GM18498 (cell line): ENCODE results near the gene RAF1.
"Not testable (repeated sequence)": the region's sequence is repeated elsewhere in the genome, so short reads cannot be mapped to it uniquely, and the experiment has no call there.

Experiments
- ATAC-seq: cut with Tn5 transposase; IDR thresholded peaks from one replicate; pipeline ENCODE4 v1.9.1; 2021; ENCODE audit warnings: mild to moderate bottlenecking, moderate library complexity; ENCODE audit not compliant: unreplicated experiment

RAF1 gene

DNA sequence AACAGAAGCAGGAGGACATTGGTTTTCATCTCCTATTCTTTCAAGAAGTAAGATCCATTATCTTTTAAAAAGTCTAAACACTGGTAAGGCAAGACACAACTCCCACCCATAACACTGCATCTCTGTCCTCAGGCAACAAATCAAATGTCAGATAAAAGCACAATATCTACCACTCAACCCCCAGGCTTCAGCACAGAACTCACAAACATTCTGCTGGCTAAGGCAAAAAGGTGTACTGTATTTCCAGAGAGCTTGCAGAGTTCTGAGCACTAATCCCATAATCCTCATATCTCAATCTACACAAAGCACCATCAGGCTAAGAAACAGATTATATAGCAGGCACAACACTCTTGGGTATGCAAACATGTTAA is 20.9 kb downstream of the RAF1 start:
- no peak for ATAC-seq

DNA sequence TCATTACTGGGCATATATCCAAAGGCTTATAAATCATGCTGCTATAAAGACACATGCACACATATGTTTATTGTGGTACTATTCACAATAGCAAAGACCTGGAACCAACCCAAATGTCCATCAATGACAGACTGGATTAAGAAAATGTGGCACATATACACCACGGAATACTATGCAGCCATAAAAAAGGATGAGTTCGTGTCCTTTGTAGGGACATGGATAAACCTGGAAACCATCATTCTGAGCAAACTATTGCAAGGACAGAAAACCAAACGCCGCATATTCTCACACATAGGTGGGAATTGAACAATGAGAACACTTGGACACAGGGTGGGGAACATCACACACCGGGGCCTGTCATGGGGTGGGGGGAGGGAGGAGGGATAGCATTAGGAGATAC is 23.1 kb downstream of the RAF1 start:
- ATAC-seq, result not testable (repeated sequence)

DNA sequence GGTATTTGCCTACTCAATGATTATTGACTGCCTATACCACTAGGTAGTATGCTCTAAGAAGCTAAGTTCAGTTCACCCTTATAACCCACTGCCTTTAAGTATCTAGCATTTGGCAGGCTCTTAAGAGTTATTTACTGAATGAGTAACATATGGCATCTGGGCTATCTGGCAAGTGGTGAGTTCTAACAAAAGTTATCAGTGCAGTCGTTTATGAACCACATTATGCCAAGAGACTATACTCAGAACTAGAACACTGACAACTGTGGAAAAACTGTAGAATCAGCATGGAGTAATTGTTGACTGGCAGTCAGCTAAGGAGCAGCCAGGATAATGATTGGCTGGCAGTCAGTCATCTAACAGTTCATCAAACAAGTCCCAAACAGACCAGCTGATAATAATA is 25.8 kb downstream of the RAF1 start:
- no peak for ATAC-seq

- ATAC-seq, result no peak
These were observed 30.8 kb downstream of the RAF1 start for GRCh38 chr3:12633108-12633507.

DNA sequence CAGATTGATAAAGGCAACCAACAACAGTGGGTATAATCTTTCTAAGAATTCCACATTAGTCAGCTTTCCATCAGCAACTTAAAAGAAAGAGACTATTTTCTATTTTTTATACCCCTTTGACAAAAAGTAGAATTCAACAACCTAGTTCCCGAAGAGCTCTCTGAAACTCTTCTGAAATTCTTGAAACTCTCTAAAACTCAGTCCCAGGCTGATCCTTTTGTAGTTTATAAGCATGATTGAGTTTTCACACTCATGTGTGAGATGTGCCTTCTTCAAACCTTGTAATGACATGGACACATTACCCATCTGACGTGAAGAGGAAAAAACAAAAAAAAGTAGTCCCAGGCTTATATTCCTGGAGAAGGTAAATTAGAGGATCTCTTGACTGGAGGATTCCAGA is 31.4 kb downstream of the RAF1 start:
- ATAC-seq, result no peak

DNA sequence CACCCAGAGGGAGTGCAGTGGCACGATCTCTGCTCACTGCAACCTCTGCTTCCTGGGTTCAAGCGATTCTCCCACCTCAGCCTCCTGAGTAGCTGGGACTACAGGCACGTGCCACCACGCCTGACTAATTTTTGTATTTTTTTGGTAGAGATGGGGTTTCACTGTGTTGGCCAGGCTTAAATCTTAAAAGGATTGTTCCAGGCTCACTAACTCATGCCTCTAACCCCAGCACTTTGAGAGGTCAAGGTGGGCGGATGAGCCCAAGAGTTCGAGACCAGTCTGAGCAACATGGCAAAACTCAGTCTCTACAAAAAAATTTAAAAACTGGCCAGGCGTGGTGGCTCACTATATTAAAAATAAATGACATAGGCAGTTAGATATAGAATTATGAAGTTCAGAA is 33.1 kb downstream of the RAF1 start:
- not testable (repeated sequence) for ATAC-seq

- ATAC-seq, result no peak
These were observed 33.6 kb downstream of the RAF1 start for GRCh38 chr3:12630292-12630691.

DNA sequence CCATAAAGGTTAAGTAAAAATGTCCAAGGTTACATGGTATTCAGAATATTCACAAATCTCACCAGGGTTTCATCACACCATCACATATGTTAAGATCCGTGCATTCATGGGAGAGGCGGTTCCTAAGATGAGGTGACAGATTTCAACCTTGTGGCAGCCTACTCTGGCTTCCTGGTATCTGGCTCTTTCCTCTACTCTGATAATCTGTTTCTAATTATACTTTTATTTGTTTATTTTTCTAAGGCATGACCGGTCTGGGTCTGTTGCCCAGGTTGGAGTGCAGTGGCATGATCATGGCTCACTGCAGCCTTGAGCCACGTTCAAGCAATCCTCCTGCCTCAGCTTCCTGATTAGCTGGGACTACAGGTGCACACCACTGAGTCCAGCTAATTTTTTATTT is 34.4 kb downstream of the RAF1 start:
- ATAC-seq, result no peak

- no peak for ATAC-seq
These were observed 35.1 kb downstream of the RAF1 start for GRCh38 chr3:12628813-12629212.

GRCh38 chr3:12627370-12627769 is 36.5 kb downstream of the RAF1 start:
- ATAC-seq, result no peak

DNA sequence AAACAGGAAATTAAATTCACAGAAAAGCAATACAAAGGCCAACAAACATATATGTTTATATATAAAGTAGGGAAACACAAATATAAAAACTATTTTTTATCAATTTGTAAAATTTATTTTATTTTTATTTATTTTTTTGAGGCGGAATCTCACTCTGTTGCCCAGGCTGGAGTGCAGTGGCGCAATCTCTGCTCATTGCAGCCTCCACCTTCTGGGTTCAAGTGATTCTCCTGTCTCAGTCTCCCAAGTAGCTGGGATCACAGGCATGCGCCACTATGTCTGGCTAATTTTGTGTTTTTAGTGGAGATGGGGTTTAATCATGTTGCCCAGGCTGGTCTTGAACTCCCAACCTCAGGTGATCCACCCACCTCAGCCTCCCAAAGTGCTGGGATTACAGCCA is 39.0 kb downstream of the RAF1 start:
- ATAC-seq, result not testable (repeated sequence)

- ATAC-seq, result no peak
These were observed 39.9 kb downstream of the RAF1 start for GRCh38 chr3:12624056-12624455.

DNA sequence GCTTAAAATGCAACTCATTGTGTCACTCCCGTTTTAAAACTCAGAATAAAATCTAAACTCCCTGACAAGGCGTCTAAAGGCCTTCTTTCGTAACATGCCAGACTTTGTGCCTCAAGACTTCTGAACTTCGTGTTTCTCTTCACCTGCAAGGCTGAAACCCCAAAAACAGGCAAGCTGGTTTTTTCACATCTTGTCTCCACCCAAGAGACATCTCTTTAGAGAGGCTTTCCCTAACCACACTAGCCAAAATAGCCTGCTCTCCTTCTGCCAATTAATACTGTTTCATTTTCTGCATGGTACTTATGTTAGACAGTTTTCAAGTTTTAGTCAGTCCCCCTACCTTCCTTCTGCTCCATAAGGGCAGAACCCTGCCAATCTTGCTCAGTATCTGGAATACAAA is 41.6 kb downstream of the RAF1 start:
- peak; percentile 62 for ATAC-seq

- ATAC-seq, result no peak
These were observed 43.2 kb downstream of the RAF1 start for GRCh38 chr3:12620729-12621128.

- ATAC-seq, result no peak
These were observed 43.6 kb downstream of the RAF1 start for GRCh38 chr3:12620305-12620704.

DNA sequence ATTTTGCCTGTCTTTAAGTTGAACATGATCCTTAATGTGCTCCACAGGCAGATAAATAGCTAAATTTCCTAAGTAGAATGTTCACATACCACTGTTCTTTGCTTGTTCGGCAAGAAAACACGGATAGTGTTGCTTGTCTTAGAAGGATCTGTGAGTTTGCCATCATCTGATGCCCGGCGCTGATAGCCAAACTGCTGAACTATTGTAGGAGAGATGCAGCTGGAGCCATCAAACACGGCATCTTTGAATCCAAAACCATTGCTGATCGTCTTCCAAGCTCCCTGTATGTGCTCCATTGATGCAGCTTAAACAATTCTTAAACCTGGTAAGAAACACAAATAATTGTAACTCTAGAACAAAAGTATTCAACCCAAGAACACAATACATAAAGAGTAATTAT is 45.5 kb downstream of the RAF1 start:
- ATAC-seq, result no peak

GRCh38 chr3:12615266-12615665 is 48.7 kb downstream of the RAF1 start:
- no peak for ATAC-seq

- no peak for ATAC-seq
These were observed 50.7 kb downstream of the RAF1 start for GRCh38 chr3:12613250-12613649.

DNA sequence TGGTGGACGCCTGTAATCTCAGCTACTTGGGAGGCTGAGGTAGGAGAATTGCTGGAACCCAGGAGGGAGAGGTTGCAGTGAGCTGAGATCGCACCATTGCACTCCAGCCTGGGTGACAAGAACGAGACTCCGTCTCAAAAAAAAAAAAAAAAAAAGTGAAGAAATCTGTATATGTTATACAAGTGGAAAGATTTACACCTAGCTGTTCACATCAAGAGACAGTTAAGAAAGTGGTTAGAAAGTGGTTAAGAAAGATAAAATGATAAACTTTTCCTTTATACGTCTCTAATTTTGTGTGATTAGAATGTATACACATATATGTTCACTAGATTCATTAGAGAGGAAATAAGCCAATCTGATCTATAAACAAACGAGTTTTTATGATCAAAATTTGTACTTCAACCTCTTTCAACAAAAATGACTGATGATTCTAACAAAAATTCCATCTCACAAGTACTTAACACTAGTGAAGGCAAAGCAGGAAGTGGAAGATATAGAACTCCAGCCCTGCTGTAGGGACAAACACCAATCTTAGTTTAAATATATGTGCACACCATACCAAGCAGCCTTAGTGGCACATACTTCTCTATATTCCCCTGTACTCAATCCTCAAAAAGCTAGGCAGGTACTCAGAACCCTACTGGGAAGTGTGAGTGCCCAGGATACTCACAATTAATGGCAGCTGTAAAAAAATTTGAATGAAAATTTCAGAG is 51.2 kb downstream of the RAF1 start:
- ATAC-seq, result no peak

- ATAC-seq, result no peak
These were observed 52.8 kb downstream of the RAF1 start for GRCh38 chr3:12611117-12611516.

DNA sequence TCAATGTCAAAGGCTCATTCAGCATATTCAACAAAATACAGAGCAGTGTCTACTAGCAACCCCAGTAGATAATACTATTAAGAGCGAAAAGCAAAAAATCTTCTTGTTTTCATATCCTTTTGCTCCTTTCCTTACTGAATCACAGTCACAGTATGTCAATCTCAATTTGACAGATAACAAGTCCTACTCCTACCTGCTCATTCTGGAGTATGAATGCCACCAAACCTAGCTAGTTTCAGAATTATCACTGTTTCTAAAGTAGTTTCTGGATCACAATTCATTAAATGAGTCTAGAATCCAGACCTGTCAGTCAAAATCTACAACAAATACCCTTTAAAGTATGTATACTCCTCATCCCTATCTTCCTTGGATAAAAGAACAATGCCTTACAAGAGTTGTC is 55.5 kb downstream of the RAF1 start:
- no peak for ATAC-seq

- ATAC-seq, result no peak
These were observed 59.9 kb downstream of the RAF1 start for GRCh38 chr3:12603969-12604368.

- ATAC-seq, result no peak
These were observed 62.8 kb downstream of the RAF1 start for GRCh38 chr3:12601072-12601471.
